ENCODE measurements around the gene PACS1.

PACS1 gene

DNA sequence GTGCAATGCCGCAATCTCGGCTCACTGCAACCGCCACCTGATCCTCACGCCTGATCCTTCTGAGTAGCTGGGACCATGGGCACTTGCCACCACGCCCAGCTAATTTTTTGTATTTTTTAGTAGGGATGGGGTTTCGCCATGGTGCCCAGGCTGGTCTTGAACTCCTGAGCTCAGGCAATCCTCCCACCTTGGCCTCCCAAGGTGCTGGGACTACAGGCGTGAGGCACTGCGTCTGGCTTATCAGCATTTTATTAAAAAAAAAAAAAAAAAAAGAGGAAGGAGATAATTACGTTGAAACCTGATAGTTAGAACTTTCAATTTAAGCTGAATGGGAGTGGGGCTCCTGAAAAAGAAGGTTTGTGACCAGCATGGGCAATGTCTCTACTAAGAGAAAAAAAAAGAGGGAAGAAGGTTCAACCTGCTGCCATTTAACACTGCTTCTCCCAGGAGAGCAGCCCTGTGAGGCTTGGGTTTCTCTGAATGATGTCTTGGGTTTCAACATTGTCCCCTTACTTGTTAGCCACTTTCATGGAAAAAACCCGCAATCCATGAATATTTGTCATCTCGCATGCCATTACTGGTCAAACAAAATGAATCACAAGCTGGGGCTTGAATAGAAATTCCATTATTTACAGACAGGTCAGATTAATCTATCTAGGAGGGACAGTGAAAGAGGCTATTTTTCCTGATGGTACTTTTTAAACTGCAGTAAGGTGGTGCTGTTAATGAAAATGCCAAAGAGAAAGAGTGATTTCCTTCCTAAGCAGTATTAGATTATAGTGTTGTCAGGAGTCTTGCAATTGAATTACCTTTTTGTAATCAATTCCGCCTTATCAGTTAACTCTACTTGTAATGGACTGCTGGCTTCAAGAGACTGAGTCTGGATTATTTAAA, 72.5 kb downstream of the PACS1 start:
- H3K79me2 ChIP-seq (ENCODE audit: low read length), result no peaks in the 10 kb centered on the region
- H3K4me2 ChIP-seq (ENCODE audit: low read length), result no peak overlapping the region
- H3K36me3 ChIP-seq (replicated peaks; ENCODE audit: low read depth, low read length), result no peaks in the 10 kb centered on the region
- H3K27ac ChIP-seq (ENCODE audit: low read length), result no peak overlapping the region
- H4K20me1 ChIP-seq (ENCODE audit: insufficient read depth, low read length), result no peaks in the 10 kb centered on the region
- TF ChIP-seq EZH2phosphoT487 (IDR thresholded peaks at IDR 0.05; ENCODE audit: low read depth) (no peak), CTCF (IDR thresholded peaks at IDR 0.05; ENCODE audit: low read depth, low read length) (no peak)
- H3K4me1 ChIP-seq (ENCODE audit: low read length), result peaks cover 25% of the 10 kb centered on the region
- H3K9ac ChIP-seq (ENCODE audit: low read length), result no peak overlapping the region
- H3K4me3 ChIP-seq (ENCODE audit: low read length), result no peak overlapping the region
- H3K27me3 ChIP-seq (ENCODE audit: low read depth, low read length), result no peaks in the 10 kb centered on the region
- no peaks in the 10 kb centered on the region for H3K9me3 ChIP-seq (ENCODE audit: insufficient read depth, low read length)
- H2AFZ ChIP-seq (ENCODE audit: low read depth, low read length), result no peak overlapping the region

DNA sequence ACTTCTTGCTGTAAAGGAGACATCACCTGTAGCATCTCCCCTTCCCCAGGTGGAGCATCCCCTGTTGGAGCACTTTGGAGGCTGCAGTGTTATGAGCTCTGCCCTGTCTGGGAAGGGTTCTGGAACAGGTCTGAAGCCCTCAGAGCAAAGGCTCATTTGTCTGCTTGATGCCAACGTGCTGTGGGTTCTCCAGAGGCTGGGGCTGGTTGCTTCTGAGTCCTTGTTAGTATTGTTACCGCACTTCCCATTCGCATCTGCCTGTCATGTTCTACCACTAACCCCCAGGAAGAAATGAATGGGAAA, 73.1 kb downstream of the PACS1 start:
- no peaks in the 10 kb centered on the region for H3K36me3 ChIP-seq (replicated peaks; ENCODE audit: low read depth, low read length)
- H2AFZ ChIP-seq (ENCODE audit: low read depth, low read length), result no peak overlapping the region
- H4K20me1 ChIP-seq (ENCODE audit: insufficient read depth, low read length), result no peaks in the 10 kb centered on the region
- H3K27ac ChIP-seq (ENCODE audit: low read length), result no peak overlapping the region
- TF ChIP-seq CTCF (IDR thresholded peaks at IDR 0.05; ENCODE audit: low read depth, low read length) (no peak), EZH2phosphoT487 (IDR thresholded peaks at IDR 0.05; ENCODE audit: low read depth) (no peak)
- no peak overlapping the region for H3K9ac ChIP-seq (ENCODE audit: low read length)
- no peaks in the 10 kb centered on the region for H3K79me2 ChIP-seq (ENCODE audit: low read length)
- no peak overlapping the region for H3K4me3 ChIP-seq (ENCODE audit: low read length)
- no peak overlapping the region for H3K4me2 ChIP-seq (ENCODE audit: low read length)
- no peaks in the 10 kb centered on the region for H3K27me3 ChIP-seq (ENCODE audit: low read depth, low read length)
- H3K4me1 ChIP-seq (ENCODE audit: low read length), result peaks cover 19% of the 10 kb centered on the region
- no peaks in the 10 kb centered on the region for H3K9me3 ChIP-seq (ENCODE audit: insufficient read depth, low read length)

DNA sequence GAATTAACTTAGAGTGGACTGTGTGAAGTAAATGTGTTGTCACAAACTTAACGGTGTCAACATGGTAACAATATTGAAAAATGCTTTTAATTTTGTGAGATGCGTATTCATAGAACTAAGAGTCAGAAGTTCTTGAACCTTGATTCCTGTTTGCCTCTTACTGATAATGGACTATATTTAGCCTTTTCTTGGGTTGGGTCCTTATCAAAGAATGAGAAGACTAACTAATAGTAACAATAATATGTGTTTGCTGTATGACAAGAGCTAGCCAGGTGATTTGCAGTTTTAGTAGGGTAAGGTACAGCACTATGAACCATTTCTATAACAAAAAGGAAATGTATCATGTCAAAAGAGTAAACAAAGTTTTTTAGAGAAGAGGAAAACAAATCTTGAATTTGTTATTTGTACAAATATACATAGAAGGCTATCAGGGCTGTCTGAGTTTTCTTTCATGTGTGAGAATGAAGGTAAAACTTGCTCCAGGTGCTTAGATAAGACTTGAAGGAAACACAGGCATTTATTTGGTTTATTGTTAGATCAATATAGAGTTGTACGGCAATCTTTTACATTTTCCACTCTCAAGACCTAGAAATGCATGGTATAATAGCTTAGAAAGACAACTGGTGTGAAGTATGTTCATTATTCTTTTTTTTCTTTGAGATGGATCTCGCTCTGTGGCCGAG, 74.1 kb downstream of the PACS1 start:
- Histone ChIP-seq H3K4me2 (ENCODE audit: low read length) (no peak overlapping the region), H3K79me2 (ENCODE audit: low read length) (no peaks in the 10 kb centered on the region), H2AFZ (ENCODE audit: low read depth, low read length) (no peak overlapping the region)

More for the DNA sequence above, 74.1 kb downstream of the PACS1 start:
- Histone ChIP-seq H3K27me3 (ENCODE audit: low read depth, low read length) (no peaks in the 10 kb centered on the region), H3K36me3 (replicated peaks; ENCODE audit: low read depth, low read length) (no peaks in the 10 kb centered on the region), H3K4me1 (ENCODE audit: low read length) (peaks cover 10% of the 10 kb centered on the region), H4K20me1 (ENCODE audit: insufficient read depth, low read length) (no peaks in the 10 kb centered on the region), H3K9me3 (ENCODE audit: insufficient read depth, low read length) (no peaks in the 10 kb centered on the region), H3K9ac (ENCODE audit: low read length) (no peak overlapping the region), H3K27ac (ENCODE audit: low read length) (no peak overlapping the region), H3K4me3 (ENCODE audit: low read length) (no peak overlapping the region)
- TF ChIP-seq EZH2phosphoT487 (IDR thresholded peaks at IDR 0.05; ENCODE audit: low read depth), result no peak
- TF ChIP-seq CTCF (IDR thresholded peaks at IDR 0.05; ENCODE audit: low read depth, low read length), result no peak
